ENCODE data around the gene NCS1.

DNA sequence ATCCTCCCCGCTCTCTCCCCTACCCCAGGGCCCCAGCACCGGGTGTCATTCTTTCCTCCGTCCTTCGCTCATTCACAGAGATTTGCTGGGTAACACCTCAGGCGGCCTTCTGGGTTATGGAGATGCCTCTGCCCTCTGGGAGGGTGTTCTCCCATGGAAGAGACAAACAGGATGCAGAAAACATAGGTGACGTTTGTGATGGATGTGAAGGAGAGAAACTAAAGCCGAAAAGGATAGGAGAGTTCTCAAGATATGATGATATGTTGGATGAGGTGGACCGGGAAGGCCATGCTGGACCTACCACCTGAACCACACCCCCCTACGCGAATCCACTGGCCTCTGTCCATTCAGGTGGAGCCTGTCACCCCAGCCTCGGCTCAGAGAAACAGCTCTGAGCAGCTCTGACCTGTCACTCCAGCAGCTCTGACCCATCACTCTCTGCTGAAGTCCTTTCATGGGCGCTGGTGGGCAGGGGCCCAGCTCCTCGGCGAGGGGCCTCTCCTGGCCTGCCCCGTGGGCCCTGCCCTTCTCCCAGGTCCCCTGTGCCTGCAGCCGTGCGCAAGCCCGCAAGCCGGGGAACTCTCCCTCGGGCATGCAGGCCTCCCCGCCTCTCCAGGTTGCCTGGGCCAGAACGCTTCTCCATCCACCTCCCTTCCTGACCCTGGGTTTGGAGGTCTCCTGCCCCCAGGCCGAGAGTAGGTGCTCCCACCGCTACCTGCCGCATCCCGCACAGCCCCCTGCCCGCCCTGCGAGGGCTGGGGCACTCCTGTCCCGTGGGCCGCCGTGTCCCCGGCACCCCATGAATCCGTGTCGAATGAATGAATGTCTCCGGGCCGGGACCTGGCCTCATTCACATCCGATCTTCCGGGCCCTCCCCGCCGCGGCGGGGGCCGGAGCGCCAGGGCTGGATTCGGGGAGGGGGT lies 717 bp upstream of the NCS1 start:
- TF ChIP-seq, protein P1, sequence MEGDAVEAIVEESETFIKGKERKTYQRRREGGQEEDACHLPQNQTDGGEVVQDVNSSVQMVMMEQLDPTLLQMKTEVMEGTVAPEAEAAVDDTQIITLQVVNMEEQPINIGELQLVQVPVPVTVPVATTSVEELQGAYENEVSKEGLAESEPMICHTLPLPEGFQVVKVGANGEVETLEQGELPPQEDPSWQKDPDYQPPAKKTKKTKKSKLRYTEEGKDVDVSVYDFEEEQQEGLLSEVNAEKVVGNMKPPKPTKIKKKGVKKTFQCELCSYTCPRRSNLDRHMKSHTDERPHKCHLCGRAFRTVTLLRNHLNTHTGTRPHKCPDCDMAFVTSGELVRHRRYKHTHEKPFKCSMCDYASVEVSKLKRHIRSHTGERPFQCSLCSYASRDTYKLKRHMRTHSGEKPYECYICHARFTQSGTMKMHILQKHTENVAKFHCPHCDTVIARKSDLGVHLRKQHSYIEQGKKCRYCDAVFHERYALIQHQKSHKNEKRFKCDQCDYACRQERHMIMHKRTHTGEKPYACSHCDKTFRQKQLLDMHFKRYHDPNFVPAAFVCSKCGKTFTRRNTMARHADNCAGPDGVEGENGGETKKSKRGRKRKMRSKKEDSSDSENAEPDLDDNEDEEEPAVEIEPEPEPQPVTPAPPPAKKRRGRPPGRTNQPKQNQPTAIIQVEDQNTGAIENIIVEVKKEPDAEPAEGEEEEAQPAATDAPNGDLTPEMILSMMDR (IDR thresholded peaks at IDR 0.05), result no peak
- no peak for TF ChIP-seq POLR2A (IDR thresholded peaks at IDR 0.05)
